Measurements from ENCODE around the gene BRIP1. TPM values are rescaled to one million over a fixed set of nuclear protein-coding genes. Genes with fewer than 3 reads are reported as not detected.

The BRIP1 gene
- total and polyA plus RNA-seq, 10 donors: 0.41 to 3.7 (median 1.5) TPM

DNA sequence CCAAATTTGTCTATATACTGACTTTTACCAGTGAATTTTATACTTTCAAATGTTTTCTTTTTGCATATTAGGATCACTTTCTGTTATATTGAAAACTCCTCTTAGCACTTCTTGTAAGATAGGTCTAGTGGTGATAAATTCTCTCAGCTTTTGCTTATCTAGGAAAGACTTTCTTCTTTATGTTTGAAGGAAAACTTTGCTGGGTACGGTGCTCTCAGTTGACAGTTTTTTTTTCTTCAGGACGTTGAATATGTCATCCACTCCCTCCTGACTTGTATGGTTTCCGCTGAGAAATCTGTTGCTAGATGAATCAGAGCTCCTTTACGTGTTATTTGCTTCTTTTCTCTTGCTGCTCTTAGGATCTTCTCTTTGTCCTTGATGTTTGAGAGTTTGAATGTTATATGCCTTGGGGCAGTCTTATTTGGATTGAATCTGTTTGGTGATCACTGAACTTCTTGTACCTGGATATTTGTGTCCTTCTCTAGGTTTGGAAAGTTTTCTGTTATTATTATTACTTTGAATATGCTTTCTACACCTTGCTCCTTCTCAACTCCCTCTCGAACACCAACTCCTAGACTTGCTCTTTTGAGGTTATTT lies 228.3 kb downstream of the BRIP1 start:
- Histone ChIP-seq H3K4me3 (no peak overlapping the region), H3K9me3 (peaks cover 0 to 11% (median 3%) of the 10 kb centered on the region in 8 donors), H3K27me3 (replicated peaks in 1 of 7) (peaks cover 0 to 20% (median 0%) of the 10 kb centered on the region in 7 donors), H3K36me3 (no peaks in the 10 kb centered on the region), H3K4me1 (no peaks in the 10 kb centered on the region), H3K27ac (no peak overlapping the region)
- intact Hi-C loops (cut with DNase I; ENCODE audit: low total_unique reads): no loop called here
- WGBS, 5 donors: 77 to 84% (median 82%) methylated on average over 5 of the region's 5 CpGs
- no peak for DNase-seq
- TF ChIP-seq, protein P1, sequence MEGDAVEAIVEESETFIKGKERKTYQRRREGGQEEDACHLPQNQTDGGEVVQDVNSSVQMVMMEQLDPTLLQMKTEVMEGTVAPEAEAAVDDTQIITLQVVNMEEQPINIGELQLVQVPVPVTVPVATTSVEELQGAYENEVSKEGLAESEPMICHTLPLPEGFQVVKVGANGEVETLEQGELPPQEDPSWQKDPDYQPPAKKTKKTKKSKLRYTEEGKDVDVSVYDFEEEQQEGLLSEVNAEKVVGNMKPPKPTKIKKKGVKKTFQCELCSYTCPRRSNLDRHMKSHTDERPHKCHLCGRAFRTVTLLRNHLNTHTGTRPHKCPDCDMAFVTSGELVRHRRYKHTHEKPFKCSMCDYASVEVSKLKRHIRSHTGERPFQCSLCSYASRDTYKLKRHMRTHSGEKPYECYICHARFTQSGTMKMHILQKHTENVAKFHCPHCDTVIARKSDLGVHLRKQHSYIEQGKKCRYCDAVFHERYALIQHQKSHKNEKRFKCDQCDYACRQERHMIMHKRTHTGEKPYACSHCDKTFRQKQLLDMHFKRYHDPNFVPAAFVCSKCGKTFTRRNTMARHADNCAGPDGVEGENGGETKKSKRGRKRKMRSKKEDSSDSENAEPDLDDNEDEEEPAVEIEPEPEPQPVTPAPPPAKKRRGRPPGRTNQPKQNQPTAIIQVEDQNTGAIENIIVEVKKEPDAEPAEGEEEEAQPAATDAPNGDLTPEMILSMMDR (IDR thresholded peaks at IDR 0.05 in 8 of 11, conservative IDR thresholded peaks at IDR 0.05 in 3 of 11): no peak
- TF ChIP-seq POLR2AphosphoS5 (IDR thresholded peaks at IDR 0.05) (no peak), POLR2A (IDR thresholded peaks at IDR 0.05) (no peak)

DNA sequence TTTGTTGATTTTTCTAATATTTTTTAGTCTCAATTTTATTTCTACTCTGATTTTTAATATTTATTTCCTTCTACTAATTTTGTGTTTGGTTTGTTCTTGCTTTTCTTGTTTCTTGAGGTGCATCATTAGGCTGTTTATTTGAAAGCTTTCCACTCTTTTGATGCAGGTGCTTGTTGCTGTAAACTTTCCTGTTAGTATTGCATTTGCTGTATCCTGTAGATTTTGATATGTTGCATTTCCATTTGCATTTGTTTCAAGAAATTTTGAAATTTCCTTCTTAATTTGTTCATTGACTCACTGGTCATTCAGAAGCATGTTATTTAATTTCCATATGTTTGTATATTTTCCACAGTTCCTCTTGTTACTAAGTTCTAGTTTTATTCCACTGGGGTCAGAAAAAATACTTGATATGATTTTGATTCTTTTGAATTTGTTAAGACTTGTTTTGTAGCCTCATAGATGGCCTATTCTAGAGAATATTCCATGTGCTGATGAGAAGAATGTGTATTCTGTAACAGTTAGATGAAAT lies 229.3 kb downstream of the BRIP1 start:
- intact Hi-C loops (cut with DNase I; ENCODE audit: low total_unique reads): no loop called here
- H3K4me3 ChIP-seq: no peak overlapping the region
- no peak for DNase-seq
- no peaks in the 10 kb centered on the region for H3K4me1 ChIP-seq
- H3K36me3 ChIP-seq: no peaks in the 10 kb centered on the region
- TF ChIP-seq POLR2AphosphoS5 (IDR thresholded peaks at IDR 0.05) (no peak), POLR2A (IDR thresholded peaks at IDR 0.05) (no peak)
- TF ChIP-seq, protein P1 (IDR thresholded peaks at IDR 0.05 in 8 of 11, conservative IDR thresholded peaks at IDR 0.05 in 3 of 11): no peak
- H3K9me3 ChIP-seq: peaks cover 0 to 11% (median 3%) of the 10 kb centered on the region in 8 donors
- peaks cover 0 to 20% (median 0%) of the 10 kb centered on the region in 7 donors for H3K27me3 ChIP-seq (replicated peaks in 1 of 7)
- H3K27ac ChIP-seq: no peak overlapping the region

DNA sequence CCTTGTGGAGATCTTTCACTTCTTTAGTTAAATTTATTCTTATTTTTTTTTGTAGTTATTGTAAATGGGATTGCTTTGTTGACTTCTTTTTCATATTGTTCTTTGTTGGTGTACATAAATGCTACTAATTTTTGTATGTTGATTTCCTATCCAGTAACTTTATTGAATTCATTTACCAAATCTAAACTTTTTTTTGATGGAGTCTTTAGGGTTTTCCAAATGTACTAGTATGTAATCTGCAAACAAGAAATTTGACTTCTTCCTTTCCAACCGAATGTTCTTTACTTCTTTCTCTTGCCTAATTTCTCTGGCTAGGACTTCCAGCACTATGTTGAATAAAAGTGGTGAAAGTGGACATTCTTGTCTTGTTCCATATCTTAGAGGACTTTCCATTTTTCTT lies 230.5 kb downstream of the BRIP1 start:
- TF ChIP-seq POLR2A (IDR thresholded peaks at IDR 0.05) (no peak), POLR2AphosphoS5 (IDR thresholded peaks at IDR 0.05) (no peak)
- TF ChIP-seq, protein P1 (IDR thresholded peaks at IDR 0.05 in 8 of 11, conservative IDR thresholded peaks at IDR 0.05 in 3 of 11): no peak

DNA sequence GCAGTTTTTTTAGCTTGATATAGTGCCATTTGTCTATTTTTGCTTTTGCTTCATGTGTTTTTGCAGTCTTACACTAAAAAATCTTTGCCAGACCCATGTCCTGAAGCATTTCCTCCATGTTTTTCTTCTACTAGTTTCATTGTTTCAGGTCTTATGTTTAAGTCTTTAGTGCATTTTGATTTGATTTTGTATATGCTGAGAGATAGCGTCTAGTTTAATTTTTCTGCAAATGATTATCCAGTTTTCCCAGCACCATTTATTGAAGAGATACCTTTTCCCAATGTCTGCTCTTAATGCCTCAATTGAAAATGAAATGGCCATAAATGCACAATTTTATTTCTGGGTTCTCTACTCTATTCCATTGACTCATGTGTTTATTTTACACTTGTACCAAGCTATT lies 231.5 kb downstream of the BRIP1 start:
- intact Hi-C loops (cut with DNase I; ENCODE audit: low total_unique reads): no loop called here
- Histone ChIP-seq H3K36me3 (no peaks in the 10 kb centered on the region), H3K4me1 (no peaks in the 10 kb centered on the region), H3K27me3 (replicated peaks in 1 of 7) (peaks cover 0 to 20% (median 0%) of the 10 kb centered on the region in 7 donors), H3K4me3 (no peak overlapping the region), H3K27ac (no peak overlapping the region), H3K9me3 (peaks cover 0 to 11% (median 3%) of the 10 kb centered on the region in 8 donors)
- TF ChIP-seq POLR2A (IDR thresholded peaks at IDR 0.05): no peak
- no peak for TF ChIP-seq POLR2AphosphoS5 (IDR thresholded peaks at IDR 0.05)
- TF ChIP-seq, protein P1 (IDR thresholded peaks at IDR 0.05 in 8 of 11, conservative IDR thresholded peaks at IDR 0.05 in 3 of 11): no peak
- no peak for DNase-seq
- WGBS, 5 donors: 48 to 100% (median 69%) methylated on average over 1 of the region's 1 CpG

More for the DNA sequence above, 230.5 kb downstream of the BRIP1 start:
- Histone ChIP-seq H3K27ac (no peak overlapping the region), H3K27me3 (replicated peaks in 1 of 7) (peaks cover 0 to 20% (median 0%) of the 10 kb centered on the region in 7 donors), H3K36me3 (no peaks in the 10 kb centered on the region), H3K4me1 (no peaks in the 10 kb centered on the region), H3K4me3 (no peak overlapping the region), H3K9me3 (peaks cover 0 to 11% (median 3%) of the 10 kb centered on the region in 8 donors)
- WGBS, 5 donors: 71 to 97% (median 85%) methylated on average over 1 of the region's 1 CpG
- intact Hi-C loops (cut with DNase I; ENCODE audit: low total_unique reads): no loop called here
- DNase-seq: no peak
